HEK293T (cell line): ENCODE results near the gene RIPK3.

Source experiments
- CTCF ChIA-PET: fragments of 350-600 bp; formaldehyde crosslinking; extraction: SDS; loops from one replicate; lab custom pipeline; 2021; ENCODE audit warnings: antibody characterized with exemption, inconsistent platforms; lab: Yijun Ruan, JAX
- POLR2A ChIA-PET: fragments of 350-600 bp; formaldehyde crosslinking; extraction: SDS; loops from one replicate; lab custom pipeline; 2020; ENCODE audit warnings: antibody characterized with exemption, inconsistent platforms; lab: Yijun Ruan, JAX
- DNase-seq: peaks from one replicate; pipeline ENCODE4 v3.0.0; 2012; ENCODE audit warnings: mixed read lengths; ENCODE audit errors: extremely low spot score
- ARNT ChIP-seq: fragments of 450-650 bp; IDR thresholded peaks from 2 replicates; pipeline ENCODE4 v1.6.1; 2017; ENCODE audit warnings: mild to moderate bottlenecking
- BHLHE40 ChIP-seq: fragments of 450-650 bp; IDR thresholded peaks from 2 replicates; pipeline ENCODE4 v1.6.1; 2016; ENCODE audit warnings: mild to moderate bottlenecking, moderate library complexity, borderline replicate concordance
- CTBP1 ChIP-seq: fragments of 450-650 bp; IDR thresholded peaks from 2 replicates; pipeline ENCODE4 v1.6.1; 2016; ENCODE audit warnings: borderline replicate concordance
- FOXA1 ChIP-seq: fragments of 450-650 bp; IDR thresholded peaks from 2 replicates; pipeline ENCODE4 v1.6.1; 2016; ENCODE audit warnings: mild to moderate bottlenecking
- FOXK2 ChIP-seq: fragments of 450-650 bp; IDR thresholded peaks from 2 replicates; pipeline ENCODE4 v1.6.1; 2016; ENCODE audit warnings: mild to moderate bottlenecking
- FOXM1 ChIP-seq: fragments of 450-650 bp; IDR thresholded peaks from 2 replicates; pipeline ENCODE4 v1.6.1; 2017; ENCODE audit warnings: mild to moderate bottlenecking, borderline replicate concordance
- HDGF ChIP-seq: fragments of 450-650 bp; IDR thresholded peaks from 2 replicates; pipeline ENCODE4 v1.6.1; 2017; ENCODE audit warnings: antibody characterized with exemption, borderline replicate concordance
- L3MBTL2 ChIP-seq: fragments of 450-650 bp; conservative IDR thresholded peaks from 2 replicates; pipeline ENCODE4 v1.6.1; 2016; ENCODE audit warnings: mild to moderate bottlenecking
- LEF1 ChIP-seq: fragments of 450-650 bp; IDR thresholded peaks from 2 replicates; pipeline ENCODE4 v1.6.1; 2017; ENCODE audit warnings: mild to moderate bottlenecking, borderline replicate concordance
- NFRKB ChIP-seq: fragments of 450-650 bp; IDR thresholded peaks from 2 replicates; pipeline ENCODE4 v1.6.1; 2016; ENCODE audit warnings: mild to moderate bottlenecking, moderate library complexity
- SP1 ChIP-seq: fragments of 450-650 bp; IDR thresholded peaks from 2 replicates; pipeline ENCODE4 v1.6.1; 2017
- SUZ12 ChIP-seq: fragments of 450-650 bp; IDR thresholded peaks from 2 replicates; pipeline ENCODE4 v1.6.1; 2016; ENCODE audit warnings: mild to moderate bottlenecking
- TARDBP ChIP-seq: fragments of 450-650 bp; IDR thresholded peaks from 2 replicates; pipeline ENCODE4 v1.6.1; 2016
- ZNF384 ChIP-seq: fragments of 450-650 bp; IDR thresholded peaks from 2 replicates; pipeline ENCODE4 v1.6.1; 2016
- TF ChIP-seq, protein P1 (sequence below): fragments of 450-650 bp; IDR thresholded peaks from 2 replicates; pipeline ENCODE4 v1.6.1; 2016

RIPK3 gene

DNA sequence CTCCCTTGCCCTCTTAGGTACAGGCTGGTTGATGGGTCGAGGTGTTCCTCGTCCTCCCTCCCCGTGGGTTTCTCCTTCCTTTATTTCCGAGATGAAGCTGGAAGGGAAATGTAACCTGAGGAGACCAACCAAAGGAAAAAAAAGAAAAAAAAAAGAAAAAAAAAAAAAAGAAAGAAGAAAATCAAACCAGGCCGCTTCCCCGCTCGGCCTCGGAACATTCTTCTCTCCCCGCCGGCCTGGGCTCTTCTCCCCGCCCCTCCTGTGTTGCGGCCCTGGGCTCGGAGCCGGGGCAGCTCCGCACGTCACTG, 26.6 kb upstream of the RIPK3 start:
- TF ChIP-seq HDGF: no peak
- TF ChIP-seq ZNF384: peak; percentile 92
- no peak for TF ChIP-seq L3MBTL2
- TF ChIP-seq FOXA1: no peak
- TF ChIP-seq NFRKB: no peak
- TF ChIP-seq FOXM1: no peak
- TF ChIP-seq LEF1: no peak
- no peak for DNase-seq
- ChIA-PET CTCF (interaction anchor here (0.6 to 2.3 kb wide), 18 partner anchors 9 to 220 kb away, joined by 3 to 68 read pairs (median 6); partner anchors contain the start of genes CBLN3, CIDEB, KHNYN and RIPK3), POLR2A (interaction anchor here (0.7 to 2.2 kb wide), 16 partner anchors 12 to 124 kb away, joined by 3 to 28 read pairs (median 4); partner anchors contain the start of genes CBLN3, KHNYN, NYNRIN and TINF2)

DNA sequence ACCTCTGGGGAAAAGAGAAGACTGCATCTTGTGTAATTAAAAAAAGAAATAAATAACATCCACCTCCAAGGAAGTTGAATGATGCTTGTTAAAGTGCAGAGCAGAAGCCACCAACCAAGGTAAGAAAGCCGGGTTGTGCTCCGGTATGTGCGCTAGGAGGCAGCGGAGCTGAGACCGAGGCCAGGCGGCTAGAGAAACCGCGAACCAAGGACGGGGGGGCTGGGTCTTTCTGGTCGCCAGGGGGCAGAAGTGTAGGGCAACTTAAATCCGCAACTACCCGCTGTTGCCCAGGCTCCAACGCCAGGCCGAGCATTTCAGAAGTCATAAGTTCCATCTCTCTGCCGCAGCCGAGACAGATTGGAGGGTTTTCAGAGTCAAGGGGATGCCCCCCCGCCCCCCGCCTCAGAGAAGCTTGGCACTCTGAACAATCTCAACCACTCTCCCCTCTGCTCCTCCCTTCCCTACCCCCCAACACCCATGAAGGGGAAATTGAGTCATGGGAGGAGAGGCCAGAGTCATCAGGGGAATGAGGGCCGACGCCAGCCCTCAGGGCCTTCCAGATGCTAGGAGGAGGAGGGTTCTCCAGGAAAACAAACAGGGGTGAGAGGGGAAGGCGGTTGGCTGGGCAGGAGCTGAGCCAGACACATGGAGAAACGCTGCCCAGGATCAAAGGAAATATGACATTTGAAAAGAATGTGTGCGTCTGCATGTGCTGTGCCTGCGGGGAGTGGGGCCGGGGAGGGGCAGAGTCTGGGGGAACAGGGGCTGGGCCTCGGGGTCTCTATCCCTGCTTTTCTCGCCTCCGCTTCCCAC, 26.0 kb upstream of the RIPK3 start:
- peak; percentile 81 for DNase-seq
- ChIA-PET CTCF (interaction anchor here (0.6 to 2.3 kb wide), 24 partner anchors 8 to 482 kb away, joined by 3 to 68 read pairs (median 5); partner anchors contain the start of genes CBLN3, CIDEB and KHNYN), POLR2A (interaction anchor here (0.7 to 2.2 kb wide), 20 partner anchors 12 to 123 kb away, joined by 3 to 28 read pairs (median 4); partner anchors contain the start of genes CBLN3, KHNYN, NYNRIN and TINF2)
- TF ChIP-seq CTBP1 (no peak), ARNT (no peak), BHLHE40 (no peak), NFRKB (no peak), LEF1 (no peak; the same call in 1 of the 2 replicates), SP1 (no peak), FOXA1 (no peak)
- TF ChIP-seq, protein P1, sequence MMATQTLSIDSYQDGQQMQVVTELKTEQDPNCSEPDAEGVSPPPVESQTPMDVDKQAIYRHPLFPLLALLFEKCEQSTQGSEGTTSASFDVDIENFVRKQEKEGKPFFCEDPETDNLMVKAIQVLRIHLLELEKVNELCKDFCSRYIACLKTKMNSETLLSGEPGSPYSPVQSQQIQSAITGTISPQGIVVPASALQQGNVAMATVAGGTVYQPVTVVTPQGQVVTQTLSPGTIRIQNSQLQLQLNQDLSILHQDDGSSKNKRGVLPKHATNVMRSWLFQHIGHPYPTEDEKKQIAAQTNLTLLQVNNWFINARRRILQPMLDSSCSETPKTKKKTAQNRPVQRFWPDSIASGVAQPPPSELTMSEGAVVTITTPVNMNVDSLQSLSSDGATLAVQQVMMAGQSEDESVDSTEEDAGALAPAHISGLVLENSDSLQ: no peak

DNA sequence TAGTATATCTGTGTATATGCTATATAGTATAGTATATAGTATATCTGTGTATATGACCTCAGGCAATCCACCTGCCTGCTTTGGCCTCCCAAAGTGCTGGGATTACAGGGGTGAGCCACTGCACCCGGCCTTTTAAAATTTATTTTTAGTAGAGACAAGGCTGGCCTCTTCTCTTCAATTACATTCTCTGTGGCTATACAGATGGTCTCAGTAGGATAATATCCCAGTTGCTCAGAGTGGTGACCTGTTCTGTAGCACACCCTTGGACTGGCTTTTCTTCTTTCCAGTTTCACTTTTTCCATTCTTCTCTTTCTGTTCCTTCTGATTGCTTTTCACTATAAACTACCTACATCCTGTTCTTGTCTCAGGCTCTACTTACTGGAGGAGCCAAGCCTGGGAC, 25.1 kb upstream of the RIPK3 start:
- POLR2A ChIA-PET: interaction anchor here (0.9 to 2.2 kb wide), 6 partner anchors 27 to 73 kb away, joined by 3 to 28 read pairs (median 4); partner anchors contain the start of genes CBLN3 and KHNYN
- DNase-seq: no peak
- TF ChIP-seq LEF1: no peak
- no peak for TF ChIP-seq ARNT
- no peak for TF ChIP-seq NFRKB
- TF ChIP-seq HDGF: no peak
- TF ChIP-seq TARDBP: no peak
- no peak for TF ChIP-seq FOXK2
- TF ChIP-seq SUZ12: no peak
- TF ChIP-seq BHLHE40: no peak
- no peak for TF ChIP-seq L3MBTL2
- CTCF ChIA-PET: interaction anchor here (0.7 to 2.3 kb wide), 13 partner anchors 7 to 117 kb away, joined by 3 to 68 read pairs (median 7); partner anchors contain the start of genes CBLN3 and KHNYN

DNA sequence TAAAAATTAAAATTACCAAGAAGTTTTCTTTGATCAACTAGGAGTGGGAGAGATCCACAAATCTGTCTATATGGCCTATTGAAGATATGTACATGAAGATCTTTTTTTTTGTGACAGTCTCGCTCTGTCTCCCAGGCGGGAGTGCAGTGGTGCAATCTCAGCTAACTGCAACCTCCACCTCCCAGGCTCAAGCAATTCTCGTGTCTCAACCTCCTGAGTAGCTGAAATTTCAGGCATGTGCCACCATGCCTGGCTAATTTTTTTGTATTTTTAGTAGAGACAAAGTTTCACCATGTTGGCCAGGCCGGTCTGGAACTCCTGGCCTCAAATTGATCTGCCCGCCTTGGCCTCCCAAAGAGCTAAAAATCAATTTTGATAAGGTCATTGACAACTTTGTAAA, 23.6 kb upstream of the RIPK3 start:
- no peak for DNase-seq
- POLR2A ChIA-PET: interaction anchor here (2.9 kb wide), 1 partner anchor 67 kb away, joined by 16 read pairs; the partner anchor contains the start of genes CBLN3 and KHNYN
- TF ChIP-seq HDGF (no peak), TARDBP (no peak), SUZ12 (no peak), FOXK2 (no peak), SP1 (no peak), FOXA1 (no peak), L3MBTL2 (no peak)
- TF ChIP-seq, protein P1: no peak
- CTCF ChIA-PET: interaction anchor here (1.1 to 1.7 kb wide), 2 partner anchors 11 to 27 kb away, joined by 3 to 5 read pairs; no protein-coding TSS in a partner anchor

DNA sequence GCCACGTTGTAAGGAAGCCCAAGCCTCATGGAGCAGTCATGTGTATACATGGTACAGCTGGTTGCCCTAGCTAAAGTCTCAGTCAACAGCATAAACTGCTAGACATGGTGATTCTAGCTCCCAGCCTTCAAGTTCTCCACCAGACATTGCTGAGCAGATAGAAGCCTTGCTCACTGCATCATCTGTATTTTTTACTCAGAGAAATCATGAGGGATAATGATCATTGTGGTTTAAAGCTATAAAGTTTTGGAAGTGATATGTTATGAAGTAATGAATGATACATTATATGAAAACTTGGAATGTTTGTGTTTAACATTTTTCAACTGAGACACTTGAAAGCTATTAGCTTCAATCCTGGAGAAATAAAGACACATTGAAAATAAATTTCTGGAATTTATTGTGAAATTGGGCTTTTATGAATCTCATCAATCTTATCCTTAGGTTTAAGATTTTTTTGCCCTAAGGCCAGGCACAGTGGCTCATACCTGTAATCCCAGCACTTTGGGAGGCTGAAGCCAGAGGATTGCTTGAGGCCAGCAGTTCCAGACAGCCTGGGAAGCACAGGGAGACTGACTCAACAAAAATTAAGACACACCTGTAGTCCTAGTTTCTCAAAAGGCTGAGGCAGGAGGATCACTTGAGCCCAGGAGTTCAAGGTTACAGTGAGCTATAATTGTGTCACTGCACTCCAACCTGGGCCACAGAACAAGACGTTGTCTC, 22.6 kb upstream of the RIPK3 start:
- no peak for TF ChIP-seq ARNT
- TF ChIP-seq, protein P1: no peak
- no peak for DNase-seq
- ChIA-PET CTCF (interaction anchor here (0.7 to 2.0 kb wide), 7 partner anchors 10 to 74 kb away, joined by 3 to 16 read pairs (median 5); no protein-coding TSS in a partner anchor), POLR2A (interaction anchor here (0.7 to 2.9 kb wide), 4 partner anchors 29 to 79 kb away, joined by 3 to 16 read pairs (median 8); partner anchors contain the start of genes CBLN3 and KHNYN)

DNA sequence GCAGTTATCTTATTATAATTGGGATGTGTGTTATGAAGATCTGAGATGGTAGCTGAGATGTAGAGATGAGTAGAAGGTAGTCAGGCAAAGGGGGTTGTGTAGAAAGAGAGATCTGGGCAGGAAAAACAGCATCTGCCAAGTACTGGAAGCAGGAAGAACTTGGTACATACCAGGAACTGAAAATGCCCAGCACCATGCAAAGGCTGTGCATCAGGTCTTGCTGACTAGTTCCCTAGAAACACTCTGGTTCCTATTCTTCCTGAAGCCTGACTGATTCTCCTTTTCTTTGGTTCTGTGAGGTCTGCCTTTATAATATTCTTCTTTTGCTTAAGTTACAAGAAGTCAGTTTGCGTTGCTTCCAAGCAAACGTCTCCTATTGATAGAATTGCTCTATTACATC, 21.5 kb upstream of the RIPK3 start:
- ChIA-PET POLR2A (interaction anchor here (0.7 to 2.9 kb wide), 3 partner anchors 69 to 80 kb away, joined by 5 to 16 read pairs (median 11); partner anchors contain the start of genes CBLN3 and KHNYN), CTCF (interaction anchor here (1.8 to 2.0 kb wide), 3 partner anchors 28 to 75 kb away, joined by 7 to 16 read pairs (median 8); no protein-coding TSS in a partner anchor)
- TF ChIP-seq FOXA1: no peak
- TF ChIP-seq, protein P1: no peak
- DNase-seq: no peak
